SU-DHL-6 (cell line): ENCODE data around the gene NTSR1.

Experiments used
- CTCF ChIP-seq: fragments of 200-600 bp; sonication (generic); IDR thresholded peaks from one replicate; pipeline ENCODE4 v1.5.1; 2017; ENCODE audit warnings: antibody characterized with exemption, mild to moderate bottlenecking, low read length, moderate library complexity; ENCODE audit not compliant: insufficient read depth, poor library complexity, severe bottlenecking
- EZH2phosphoT487 ChIP-seq: fragments of 200-600 bp; sonication (generic), shearing (Covaris generic); conservative IDR thresholded peaks from 2 replicates; pipeline ENCODE4 v1.6.1; 2018; ENCODE audit warnings: mild to moderate bottlenecking, antibody characterized with exemption, low read length, moderate library complexity, mixed read lengths

- no peak for TF ChIP-seq CTCF
- TF ChIP-seq EZH2phosphoT487, result no peak
Observed at GRCh38 chr20:62806383-62807050, 97.9 kb downstream of the NTSR1 start.
